ENCODE measurements around the gene FNDC10.

DNA sequence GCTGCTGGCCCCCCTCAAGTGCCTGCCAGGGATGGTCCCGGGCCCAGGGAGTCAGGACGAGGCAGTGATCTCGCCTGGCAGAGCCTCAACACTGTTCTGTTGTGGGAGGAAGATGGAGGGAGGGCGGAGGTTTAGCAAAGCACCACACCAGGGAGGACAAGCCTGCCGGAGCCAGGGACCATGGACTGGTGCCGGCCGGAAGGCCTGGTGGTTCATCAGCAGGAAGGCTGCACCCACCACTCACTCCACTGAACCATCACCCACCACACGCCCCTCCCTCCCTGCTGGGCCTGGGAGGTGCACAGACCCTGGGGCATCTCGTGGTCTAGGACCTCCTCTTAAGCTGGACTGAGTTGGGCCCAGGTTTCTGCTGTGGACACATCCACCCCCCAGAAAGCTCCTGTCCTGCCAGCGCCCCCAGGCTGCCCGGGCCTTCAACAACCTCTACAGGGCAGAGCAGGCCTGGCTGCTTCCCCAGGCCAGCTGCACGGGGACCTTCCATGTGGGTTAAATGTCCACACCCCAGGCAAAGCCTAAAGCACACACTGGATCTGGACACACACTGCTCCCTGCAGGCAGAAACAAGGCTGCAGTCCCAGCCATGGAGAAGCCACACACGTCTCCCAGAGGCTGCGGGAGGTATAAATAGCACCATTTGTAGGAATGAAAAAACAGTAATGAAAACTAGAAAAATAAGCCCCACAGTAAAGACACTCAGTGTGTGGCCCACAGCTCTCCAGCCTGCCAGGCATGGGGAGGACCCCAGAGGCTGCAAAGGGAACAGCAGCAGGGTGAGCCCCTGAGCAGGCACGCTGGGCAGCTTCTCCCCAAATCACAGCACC lies 49.1 kb downstream of the FNDC10 start:
- no peak for TF ChIP-seq EZH2 (IDR thresholded peaks at IDR 0.05; ENCODE audit: borderline replicate concordance)
- TF ChIP-seq, protein P1, sequence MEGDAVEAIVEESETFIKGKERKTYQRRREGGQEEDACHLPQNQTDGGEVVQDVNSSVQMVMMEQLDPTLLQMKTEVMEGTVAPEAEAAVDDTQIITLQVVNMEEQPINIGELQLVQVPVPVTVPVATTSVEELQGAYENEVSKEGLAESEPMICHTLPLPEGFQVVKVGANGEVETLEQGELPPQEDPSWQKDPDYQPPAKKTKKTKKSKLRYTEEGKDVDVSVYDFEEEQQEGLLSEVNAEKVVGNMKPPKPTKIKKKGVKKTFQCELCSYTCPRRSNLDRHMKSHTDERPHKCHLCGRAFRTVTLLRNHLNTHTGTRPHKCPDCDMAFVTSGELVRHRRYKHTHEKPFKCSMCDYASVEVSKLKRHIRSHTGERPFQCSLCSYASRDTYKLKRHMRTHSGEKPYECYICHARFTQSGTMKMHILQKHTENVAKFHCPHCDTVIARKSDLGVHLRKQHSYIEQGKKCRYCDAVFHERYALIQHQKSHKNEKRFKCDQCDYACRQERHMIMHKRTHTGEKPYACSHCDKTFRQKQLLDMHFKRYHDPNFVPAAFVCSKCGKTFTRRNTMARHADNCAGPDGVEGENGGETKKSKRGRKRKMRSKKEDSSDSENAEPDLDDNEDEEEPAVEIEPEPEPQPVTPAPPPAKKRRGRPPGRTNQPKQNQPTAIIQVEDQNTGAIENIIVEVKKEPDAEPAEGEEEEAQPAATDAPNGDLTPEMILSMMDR (IDR thresholded peaks at IDR 0.05; ENCODE audit: poor library complexity) = peak; percentile 30
- no peak for TF ChIP-seq EZH2phosphoT487 (IDR thresholded peaks at IDR 0.05; ENCODE audit: low read depth, severe bottlenecking, unreplicated experiment)

All from hepatocyte (in vitro differentiated cells).